ENCODE measurements around the gene AHDC1.
"Not testable (repeated sequence)": the region's sequence is repeated elsewhere in the genome, so short reads cannot be mapped to it uniquely, and the experiment has no call there.

AHDC1 gene

GRCh38 chr1:27632387-27633297 lies 28.7 kb upstream of the AHDC1 start:
- Histone ChIP-seq H3K4me2 (ENCODE audit: low read length) (no peak overlapping the region), H3K36me3 (ENCODE audit: insufficient read depth, low read length) (no peaks in the 10 kb centered on the region), H3K4me3 (ENCODE audit: low read length) (no peak overlapping the region), H3K27me3 (ENCODE audit: control insufficient read depth, insufficient read depth, low read length) (peaks cover 28% of the 10 kb centered on the region), H3K9ac (ENCODE audit: low read depth, low read length) (no peak overlapping the region), H3K9me3 (replicated peaks; ENCODE audit: low read length) (no peaks in the 10 kb centered on the region), H3K4me1 (ENCODE audit: control insufficient read depth, insufficient read depth, low read length) (peaks cover 16% of the 10 kb centered on the region)

- H3K4me2 ChIP-seq (ENCODE audit: low read length): no peak overlapping the region
- H3K4me3 ChIP-seq (ENCODE audit: low read length): no peak overlapping the region
- H3K36me3 ChIP-seq (ENCODE audit: insufficient read depth, low read length): no peaks in the 10 kb centered on the region
- H3K9ac ChIP-seq (ENCODE audit: low read depth, low read length): no peak overlapping the region
- peaks cover 28% of the 10 kb centered on the region for H3K27me3 ChIP-seq (ENCODE audit: control insufficient read depth, insufficient read depth, low read length)
- H3K9me3 ChIP-seq (replicated peaks; ENCODE audit: low read length): no peaks in the 10 kb centered on the region
- H3K4me1 ChIP-seq (ENCODE audit: control insufficient read depth, insufficient read depth, low read length): peaks cover 16% of the 10 kb centered on the region
These were observed 27.0 kb upstream of the AHDC1 start for GRCh38 chr1:27630859-27631491.

- Histone ChIP-seq H3K27me3 (ENCODE audit: control insufficient read depth, insufficient read depth, low read length) (peaks cover 16% of the 10 kb centered on the region), H3K36me3 (ENCODE audit: insufficient read depth, low read length) (no peaks in the 10 kb centered on the region), H3K4me2 (ENCODE audit: low read length) (no peak overlapping the region), H3K9me3 (replicated peaks; ENCODE audit: low read length) (no peaks in the 10 kb centered on the region), H3K4me3 (ENCODE audit: low read length) (no peak overlapping the region), H3K4me1 (ENCODE audit: control insufficient read depth, insufficient read depth, low read length) (peaks cover 9% of the 10 kb centered on the region), H3K9ac (ENCODE audit: low read depth, low read length) (no peak overlapping the region)
These were observed 24.8 kb upstream of the AHDC1 start for GRCh38 chr1:27628712-27629111.

- H3K27me3 ChIP-seq (ENCODE audit: control insufficient read depth, insufficient read depth, low read length); H3K36me3 ChIP-seq (ENCODE audit: insufficient read depth, low read length); H3K4me2 ChIP-seq (ENCODE audit: low read length); H3K4me3 ChIP-seq (ENCODE audit: low read length); H3K9ac ChIP-seq (ENCODE audit: low read depth, low read length); H3K9me3 ChIP-seq (replicated peaks; ENCODE audit: low read length); H3K4me1 ChIP-seq (ENCODE audit: control insufficient read depth, insufficient read depth, low read length): not testable (repeated sequence)
These were observed 23.8 kb upstream of the AHDC1 start for GRCh38 chr1:27627733-27628132.

- no peak overlapping the region for H3K4me3 ChIP-seq (ENCODE audit: low read length)
- no peak overlapping the region for H3K4me2 ChIP-seq (ENCODE audit: low read length)
- peaks cover 9% of the 10 kb centered on the region for H3K27me3 ChIP-seq (ENCODE audit: control insufficient read depth, insufficient read depth, low read length)
- H3K4me1 ChIP-seq (ENCODE audit: control insufficient read depth, insufficient read depth, low read length): peaks cover 9% of the 10 kb centered on the region
- H3K9me3 ChIP-seq (replicated peaks; ENCODE audit: low read length): no peaks in the 10 kb centered on the region
- H3K9ac ChIP-seq (ENCODE audit: low read depth, low read length): no peak overlapping the region
- no peaks in the 10 kb centered on the region for H3K36me3 ChIP-seq (ENCODE audit: insufficient read depth, low read length)
These were observed 23.1 kb upstream of the AHDC1 start for GRCh38 chr1:27627061-27627460.

GRCh38 chr1:27626031-27626935 lies 22.3 kb upstream of the AHDC1 start:
- Histone ChIP-seq H3K9me3 (replicated peaks; ENCODE audit: low read length) (no peaks in the 10 kb centered on the region), H3K9ac (ENCODE audit: low read depth, low read length) (no peak overlapping the region), H3K4me2 (ENCODE audit: low read length) (no peak overlapping the region), H3K27me3 (ENCODE audit: control insufficient read depth, insufficient read depth, low read length) (peaks cover 16% of the 10 kb centered on the region), H3K4me1 (ENCODE audit: control insufficient read depth, insufficient read depth, low read length) (peaks cover 6% of the 10 kb centered on the region), H3K4me3 (ENCODE audit: low read length) (no peak overlapping the region), H3K36me3 (ENCODE audit: insufficient read depth, low read length) (no peaks in the 10 kb centered on the region)

- Histone ChIP-seq H3K4me2 (ENCODE audit: low read length) (no peak overlapping the region), H3K4me3 (ENCODE audit: low read length) (no peak overlapping the region), H3K27me3 (ENCODE audit: control insufficient read depth, insufficient read depth, low read length) (peaks cover 18% of the 10 kb centered on the region), H3K36me3 (ENCODE audit: insufficient read depth, low read length) (no peaks in the 10 kb centered on the region), H3K4me1 (ENCODE audit: control insufficient read depth, insufficient read depth, low read length) (no peaks in the 10 kb centered on the region), H3K9ac (ENCODE audit: low read depth, low read length) (no peak overlapping the region), H3K9me3 (replicated peaks; ENCODE audit: low read length) (no peaks in the 10 kb centered on the region)
These were observed 20.7 kb upstream of the AHDC1 start for GRCh38 chr1:27624467-27625178.

GRCh38 chr1:27623327-27624212 lies 19.6 kb upstream of the AHDC1 start:
- Histone ChIP-seq H3K27me3 (ENCODE audit: control insufficient read depth, insufficient read depth, low read length) (peaks cover 9% of the 10 kb centered on the region), H3K36me3 (ENCODE audit: insufficient read depth, low read length) (no peaks in the 10 kb centered on the region), H3K4me3 (ENCODE audit: low read length) (no peak overlapping the region), H3K9ac (ENCODE audit: low read depth, low read length) (no peak overlapping the region), H3K9me3 (replicated peaks; ENCODE audit: low read length) (no peaks in the 10 kb centered on the region), H3K4me2 (ENCODE audit: low read length) (no peak overlapping the region), H3K4me1 (ENCODE audit: control insufficient read depth, insufficient read depth, low read length) (no peaks in the 10 kb centered on the region)

- H3K4me1 ChIP-seq (ENCODE audit: control insufficient read depth, insufficient read depth, low read length): no peaks in the 10 kb centered on the region
These were observed 18.9 kb upstream of the AHDC1 start for GRCh38 chr1:27622828-27623227.

More at GRCh38 chr1:27622828-27623227, 18.9 kb upstream of the AHDC1 start:
- Histone ChIP-seq H3K27me3 (ENCODE audit: control insufficient read depth, insufficient read depth, low read length) (peaks cover 9% of the 10 kb centered on the region), H3K4me2 (ENCODE audit: low read length) (no peak overlapping the region), H3K9ac (ENCODE audit: low read depth, low read length) (no peak overlapping the region), H3K36me3 (ENCODE audit: insufficient read depth, low read length) (no peaks in the 10 kb centered on the region), H3K4me3 (ENCODE audit: low read length) (no peak overlapping the region), H3K9me3 (replicated peaks; ENCODE audit: low read length) (no peaks in the 10 kb centered on the region)
